Panc1 (cell line): ENCODE results near the gene SDK1.

Experiments used
- CTCF ChIP-seq: fragments of 450-650 bp; IDR thresholded peaks from 2 replicates; pipeline ENCODE4 v1.5.1; 2017; ENCODE audit warnings: mild to moderate bottlenecking
- POLR2AphosphoS5 ChIP-seq: IDR thresholded peaks from 2 replicates; pipeline ENCODE4 v1.6.1; 2012; ENCODE audit warnings: mild to moderate bottlenecking, low read depth, low read length, moderate library complexity
- REST ChIP-seq, 2 experiments: IDR thresholded peaks; 2 replicates each; pipeline ENCODE4 v1.6.1; 2011 to 2012; ENCODE audit warnings: low read depth in 2 of 2, control low read depth in 1 of 2, low read length in 1 of 2, mild to moderate bottlenecking in 1 of 2, moderate library complexity in 1 of 2; ENCODE audit not compliant: insufficient read depth in 1 of 2
- TCF7L2 ChIP-seq: IDR thresholded peaks from 2 replicates; pipeline ENCODE4 v1.6.1; 2011; ENCODE audit warnings: mild to moderate bottlenecking, low read depth, low read length, inconsistent platforms

- TF ChIP-seq REST (IDR thresholded peaks at IDR 0.05; ENCODE audit: insufficient read depth in 1 of 2, low read depth in 2 of 2, low read length in 1 of 2) (no peak), CTCF (no peak), TCF7L2 (no peak), POLR2AphosphoS5 (no peak)
Measured at GRCh38 chr7:4065190-4065589, 764.1 kb downstream of the SDK1 start.
